ENCODE measurements around the gene GCDH. TPM values are rescaled to one million over a fixed set of nuclear protein-coding genes. Genes with fewer than 3 reads are reported as not detected.
"Not testable (repeated sequence)": the region's sequence is repeated elsewhere in the genome, so short reads cannot be mapped to it uniquely, and the experiment has no call there.

Gene GCDH
- total RNA-seq, 2 donors from 2014 or later: 21.1 to 39.2 TPM

- Histone ChIP-seq H3K9ac (ENCODE audit: low read depth in 2 of 2, low read length in 2 of 2) (no peak overlapping the region), H3K4me3 (no peak overlapping the region), H3K9me3 (no peaks in the 10 kb centered on the region), H3K27ac (no peak overlapping the region), H3K27me3 (no peaks in the 10 kb centered on the region), H3K4me1 (peaks cover 6% of the 10 kb centered on the region), H3K36me3 (no peaks in the 10 kb centered on the region)
- no peak for DNase-seq
- intact Hi-C loops (cut with DNase I): loop anchor here (5.0 kb wide), 1 partner anchor 74 kb away; no protein-coding TSS in a partner anchor
- no peak for TF ChIP-seq CTCF (IDR thresholded peaks at IDR 0.05)
Measured at GRCh38 chr19:12888006-12888603, 2.9 kb upstream of the GCDH start.

- H3K9ac ChIP-seq (ENCODE audit: low read depth in 2 of 2, low read length in 2 of 2): peak overlapping the region; percentile 7 to 79
- H3K4me3 ChIP-seq; DNase-seq; intact Hi-C loops (cut with DNase I); H3K9me3 ChIP-seq; H3K4me1 ChIP-seq; H3K27me3 ChIP-seq; H3K36me3 ChIP-seq; H3K27ac ChIP-seq: not testable (repeated sequence)
Measured at GRCh38 chr19:12890299-12890786, 617 bp upstream of the GCDH start.

- no peak for TF ChIP-seq CTCF (IDR thresholded peaks at IDR 0.05)
- peaks cover 6% of the 10 kb centered on the region for H3K4me1 ChIP-seq
- intact Hi-C loops (cut with DNase I): no loop called here
- no peaks in the 10 kb centered on the region for H3K36me3 ChIP-seq
- DNase-seq: no peak
- H3K9ac ChIP-seq (ENCODE audit: low read depth in 2 of 2, low read length in 2 of 2): peak overlapping the region; percentile 77 to 79
- H3K27me3 ChIP-seq: no peaks in the 10 kb centered on the region
- H3K9me3 ChIP-seq: no peaks in the 10 kb centered on the region
- peak overlapping the region; percentile 93 for H3K4me3 ChIP-seq
- H3K27ac ChIP-seq: no peak overlapping the region
Measured at GRCh38 chr19:12891553-12892021, 627 bp downstream of the GCDH start.

GRCh38 chr19:12893582-12893981 lies 2.6 kb downstream of the GCDH start:
- H3K4me1 ChIP-seq: peaks cover 6% of the 10 kb centered on the region
- no peaks in the 10 kb centered on the region for H3K36me3 ChIP-seq
- no peaks in the 10 kb centered on the region for H3K27me3 ChIP-seq
- no peak overlapping the region for H3K4me3 ChIP-seq
- intact Hi-C loops (cut with DNase I): no loop called here
- no peaks in the 10 kb centered on the region for H3K9me3 ChIP-seq
- TF ChIP-seq CTCF (IDR thresholded peaks at IDR 0.05): no peak
- no peak overlapping the region for H3K27ac ChIP-seq
- no peak overlapping the region for H3K9ac ChIP-seq (ENCODE audit: low read depth in 2 of 2, low read length in 2 of 2)
- DNase-seq: no peak

GRCh38 chr19:12896460-12896859 lies 5.5 kb downstream of the GCDH start:
- no peak overlapping the region for H3K4me3 ChIP-seq
- H3K9me3 ChIP-seq: no peaks in the 10 kb centered on the region
- no peak overlapping the region for H3K9ac ChIP-seq (ENCODE audit: low read depth in 2 of 2, low read length in 2 of 2)
- H3K27me3 ChIP-seq: no peaks in the 10 kb centered on the region
- no peaks in the 10 kb centered on the region for H3K36me3 ChIP-seq
- H3K4me1 ChIP-seq: peaks cover 6% of the 10 kb centered on the region
- no peak for DNase-seq
- TF ChIP-seq CTCF (IDR thresholded peaks at IDR 0.05): no peak
- no peak overlapping the region for H3K27ac ChIP-seq
- intact Hi-C loops (cut with DNase I): no loop called here

- intact Hi-C loops (cut with DNase I): no loop called here
- H3K9me3 ChIP-seq: no peaks in the 10 kb centered on the region
Measured at GRCh38 chr19:12899891-12900518, 9.0 kb downstream of the GCDH start.

More at GRCh38 chr19:12899891-12900518, 9.0 kb downstream of the GCDH start:
- no peaks in the 10 kb centered on the region for H3K4me1 ChIP-seq
- H3K9ac ChIP-seq (ENCODE audit: low read depth in 2 of 2, low read length in 2 of 2): no peak overlapping the region
- no peak for TF ChIP-seq CTCF (IDR thresholded peaks at IDR 0.05)
- H3K27ac ChIP-seq: no peak overlapping the region
- H3K27me3 ChIP-seq: no peaks in the 10 kb centered on the region
- DNase-seq: no peak
- no peak overlapping the region for H3K4me3 ChIP-seq
- H3K36me3 ChIP-seq: no peaks in the 10 kb centered on the region

Measured in colonic mucosa (tissue), 4 donors.